Cerebellar nuclear complex (tissue), 1 donor: ENCODE measurements around the gene HOXA6.

Experiments
- DNase-seq, 2 experiments: peaks; one replicate each; lab custom pipeline; 2025; lab: John Stamatoyannopoulos, UW

Gene HOXA6

GRCh38 chr7:27137640-27138315, 9.8 kb downstream of the HOXA6 start:
- DNase-seq, result no peak

DNA sequence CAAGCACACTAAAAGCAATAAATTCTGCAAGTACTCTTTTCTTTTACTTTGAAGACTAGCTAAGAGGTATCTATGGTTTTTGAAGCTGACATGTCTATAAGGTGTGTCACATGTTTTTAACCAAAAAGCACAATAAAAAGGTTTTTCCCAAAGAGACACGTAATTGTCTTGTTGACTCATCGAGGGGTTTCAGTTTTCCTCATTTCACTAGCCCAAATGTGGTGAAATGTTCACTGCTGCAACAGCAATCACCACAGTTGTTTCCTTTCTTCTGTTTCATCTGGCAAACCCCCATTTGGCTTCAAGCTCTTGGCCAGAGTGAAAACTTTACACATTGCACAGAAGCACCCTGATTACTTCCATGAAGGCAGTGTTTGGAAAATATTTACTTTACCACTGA, 13.2 kb downstream of the HOXA6 start:
- DNase-seq, result no peak

DNA sequence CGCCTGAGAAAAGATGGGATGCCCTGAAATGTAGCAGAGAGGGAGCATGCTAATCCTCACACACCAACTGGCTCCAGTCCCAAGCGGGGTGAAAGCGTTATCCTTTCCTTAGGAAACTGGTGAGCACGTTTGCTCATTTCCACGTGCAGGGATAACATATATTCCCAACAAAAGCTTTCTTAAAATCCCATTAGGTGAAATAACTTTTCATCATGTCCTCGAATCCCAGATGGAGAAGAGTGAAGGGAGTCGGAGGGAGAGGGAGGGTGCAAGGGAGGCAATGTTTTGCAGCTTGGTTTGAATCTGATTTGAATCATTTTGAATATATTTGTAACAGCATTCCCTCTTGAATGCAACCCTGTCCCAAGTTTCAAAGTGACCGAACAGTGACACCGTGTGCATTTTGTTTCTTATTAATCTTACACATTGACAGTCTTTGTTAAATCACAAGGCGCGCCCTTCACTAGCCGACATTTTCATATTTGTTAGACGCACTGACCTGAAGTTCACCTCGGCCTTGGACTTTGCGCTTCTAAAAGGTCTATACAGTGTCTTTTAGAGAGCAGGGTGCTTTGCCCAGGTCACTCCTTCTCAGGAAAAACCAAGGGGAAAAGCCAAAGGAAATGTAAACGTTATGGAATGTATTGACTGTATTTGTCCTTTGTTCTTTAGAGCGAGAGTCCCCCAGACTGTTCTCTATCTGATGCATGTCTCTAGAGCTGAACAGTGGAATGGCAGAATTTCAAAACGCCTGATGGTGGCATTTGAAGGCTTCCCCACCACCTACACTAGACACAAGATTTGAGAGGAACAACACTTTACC, 14.0 kb downstream of the HOXA6 start:
- no peak for DNase-seq

- DNase-seq, result no peak
Observed at GRCh38 chr7:27132978-27133377, 14.6 kb downstream of the HOXA6 start.

DNA sequence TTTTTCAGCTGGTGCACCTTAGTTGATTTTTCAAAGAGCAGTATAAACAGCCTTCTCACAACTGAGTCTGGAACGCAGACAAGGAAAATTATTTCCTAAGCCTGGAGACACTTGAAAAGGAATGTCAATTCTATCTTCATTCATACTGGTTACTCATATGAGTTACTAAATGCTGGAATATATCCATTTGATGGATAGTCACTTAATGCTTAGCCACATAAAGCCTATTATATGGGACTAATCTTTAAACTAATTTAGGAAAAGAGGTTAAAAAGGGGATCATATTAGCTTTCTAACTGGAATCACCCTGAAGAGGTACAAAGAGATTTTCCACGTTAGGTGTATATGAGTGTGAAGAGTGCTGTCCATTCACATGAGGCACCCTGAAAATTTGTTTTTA, 15.4 kb downstream of the HOXA6 start:
- no peak for DNase-seq

- DNase-seq, result no peak
Observed at GRCh38 chr7:27131390-27131819, 16.2 kb downstream of the HOXA6 start.

GRCh38 chr7:27130540-27131389, 16.8 kb downstream of the HOXA6 start, which contains the start of gene HOXA4:
Gene HOXA4 (minus strand): TSS chr7:27130757. CDS start chr7:27130733, 24 bp downstream.
- DNase-seq, result no peak

GRCh38 chr7:27129729-27130539, 17.6 kb downstream of the HOXA6 start:
- no peak for DNase-seq

GRCh38 chr7:27128776-27129728, 18.5 kb downstream of the HOXA6 start:
- no peak for DNase-seq

DNA sequence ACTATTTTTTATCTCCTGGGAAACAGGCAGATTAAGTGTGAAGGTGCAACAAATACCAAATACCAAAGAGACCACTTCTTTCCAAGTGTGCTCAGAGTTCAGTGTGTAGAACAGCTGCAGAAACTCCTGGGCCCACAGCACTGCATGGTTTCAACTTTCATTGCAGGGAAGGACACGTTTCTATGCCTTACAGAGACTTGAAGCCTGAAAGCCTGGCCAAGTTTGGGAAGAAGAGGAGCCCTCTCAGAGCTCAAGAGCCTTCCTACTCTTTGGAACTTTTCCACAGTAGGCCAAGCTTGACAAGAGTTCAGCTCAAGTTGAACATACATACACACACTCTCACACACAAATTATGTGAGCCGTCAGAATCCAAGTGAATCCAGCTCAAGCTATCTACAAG, 19.5 kb downstream of the HOXA6 start:
- DNase-seq, result no peak

- DNase-seq, result no peak
Observed at GRCh38 chr7:27126596-27127327, 20.8 kb downstream of the HOXA6 start.

- no peak for DNase-seq
Observed at GRCh38 chr7:27125986-27126394, 21.6 kb downstream of the HOXA6 start.

GRCh38 chr7:27124902-27125689, 22.5 kb downstream of the HOXA6 start:
- no peak for DNase-seq

- DNase-seq, result no peak
Observed at GRCh38 chr7:27124096-27124901, 23.3 kb downstream of the HOXA6 start.

DNA sequence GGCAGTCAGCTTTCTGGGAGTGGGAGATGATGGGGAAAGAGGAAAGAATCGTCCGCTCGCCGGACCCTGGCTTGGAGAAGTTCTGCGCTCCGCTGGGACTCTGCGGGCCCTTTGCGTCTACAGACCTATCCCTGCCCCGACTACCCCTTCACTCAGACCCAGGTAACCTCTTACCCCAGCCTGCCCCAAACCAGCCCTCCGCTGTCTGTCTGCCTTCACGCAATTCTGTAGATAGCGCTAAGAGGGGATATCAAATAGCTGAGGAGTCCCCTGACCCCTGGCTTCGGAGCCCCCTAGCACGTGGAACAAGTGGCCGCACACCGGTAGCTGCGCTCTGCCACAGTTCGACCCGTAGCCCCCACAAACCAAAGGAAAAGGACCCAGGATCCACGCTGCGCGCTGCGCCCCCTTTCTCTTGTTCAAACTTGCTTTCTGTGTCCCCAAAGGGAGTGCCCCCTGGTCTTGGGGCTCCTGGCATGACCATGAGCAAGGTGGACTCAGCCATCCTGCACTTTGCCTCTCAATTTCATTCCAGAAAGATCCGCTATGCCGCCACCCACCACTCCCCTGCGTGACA, 24.0 kb downstream of the HOXA6 start:
- no peak for DNase-seq

GRCh38 chr7:27123007-27123476, 24.5 kb downstream of the HOXA6 start:
- DNase-seq, result no peak
